Measurements from ENCODE around the gene DACH2. TPM values are rescaled to one million over a fixed set of nuclear protein-coding genes. Genes with fewer than 3 reads are reported as not detected.

DACH2 gene
- total RNA-seq, 4 donors from 2014 or later = 0.15 TPM; not detected in 3

- TF ChIP-seq POLR2A (IDR thresholded peaks at IDR 0.05) (no peak), CTCF (IDR thresholded peaks at IDR 0.05) (no peak)
- intact Hi-C loops (cut with DNase I; ENCODE audit: low total_unique reads) = no loop called here
- 27 to 60% methylated on average over 2 of the region's 2 CpGs for WGBS, 2 donors
- H3K4me3 ChIP-seq (ENCODE audit: low read depth, poor library complexity, severe bottlenecking) = no peak overlapping the region
- no peak for DNase-seq (ENCODE audit: low spot score in 2 of 2)
These were observed 658.5 kb downstream of the DACH2 start for GRCh38 chrX:86806786-86807185.

- DNase-seq (ENCODE audit: low spot score in 2 of 2) = no peak
- intact Hi-C loops (cut with DNase I; ENCODE audit: low total_unique reads) = no loop called here
- no peak overlapping the region for H3K4me3 ChIP-seq (ENCODE audit: low read depth, poor library complexity, severe bottlenecking)
- WGBS, 2 donors = 29 to 53% methylated on average over 2 of the region's 2 CpGs
- no peak for TF ChIP-seq POLR2A (IDR thresholded peaks at IDR 0.05)
- no peak for TF ChIP-seq CTCF (IDR thresholded peaks at IDR 0.05)
These were observed 661.4 kb downstream of the DACH2 start for GRCh38 chrX:86809651-86810050.

GRCh38 chrX:86829786-86830185 is 681.5 kb downstream of the DACH2 start:
- 15 to 32% methylated on average over 2 of the region's 2 CpGs for WGBS, 2 donors
- intact Hi-C loops (cut with DNase I; ENCODE audit: low total_unique reads) = no loop called here
- DNase-seq (ENCODE audit: low spot score in 2 of 2) = no peak
- TF ChIP-seq POLR2A (IDR thresholded peaks at IDR 0.05) (no peak), CTCF (IDR thresholded peaks at IDR 0.05) (no peak)
- H3K4me3 ChIP-seq (ENCODE audit: low read depth, poor library complexity, severe bottlenecking) = no peak overlapping the region

GRCh38 chrX:86830685-86831084 is 682.4 kb downstream of the DACH2 start:
- H3K4me3 ChIP-seq (ENCODE audit: low read depth, poor library complexity, severe bottlenecking) = no peak overlapping the region
- intact Hi-C loops (cut with DNase I; ENCODE audit: low total_unique reads) = no loop called here
- DNase-seq (ENCODE audit: low spot score in 2 of 2) = no peak
- TF ChIP-seq POLR2A (IDR thresholded peaks at IDR 0.05) (no peak), CTCF (IDR thresholded peaks at IDR 0.05) (no peak)

GRCh38 chrX:86845101-86845500 is 696.9 kb downstream of the DACH2 start:
- 44 to 53% methylated on average over 3 of the region's 3 CpGs for WGBS, 2 donors
- intact Hi-C loops (cut with DNase I; ENCODE audit: low total_unique reads) = no loop called here
- TF ChIP-seq CTCF (IDR thresholded peaks at IDR 0.05) (no peak), POLR2A (IDR thresholded peaks at IDR 0.05) (no peak)

More at GRCh38 chrX:86845101-86845500, 696.9 kb downstream of the DACH2 start:
- DNase-seq (ENCODE audit: low spot score in 2 of 2) = no peak
- H3K4me3 ChIP-seq (ENCODE audit: low read depth, poor library complexity, severe bottlenecking) = no peak overlapping the region

Other genes starting within 250 kb of the DACH2 start
- gene CHM, start 100.9 kb upstream of the DACH2 start, total RNA-seq = 10 to 100 TPM in 3 of 4 donors, 1 to 10 TPM in 1; 9.7 to 15.1 (median 12.7) TPM

All from lower leg skin (tissue), 4 donors.